SK-N-SH treated with all-trans-retinoic acid at 6 μM for 48 hours (cell line): ENCODE measurements around the gene EPHA8.

Experiments
- ESRRG ChIP-seq: fragments of 250-450 bp; sonication (Bioruptor Pico); IDR thresholded peaks from 2 replicates; pipeline ENCODE4 v1.6.1; 2021; ENCODE audit warnings: mild to moderate bottlenecking
- GLIS3 ChIP-seq: fragments of 250-450 bp; sonication (Bioruptor Pico); IDR thresholded peaks from 2 replicates; pipeline ENCODE4 v1.5.0; 2020; ENCODE audit warnings: mild to moderate bottlenecking, moderate library complexity
- PATZ1 ChIP-seq: fragments of 250-450 bp; sonication (Bioruptor Pico); IDR thresholded peaks from 2 replicates; pipeline ENCODE4 v1.8.0; 2020; ENCODE audit warnings: mild to moderate bottlenecking, moderate library complexity, borderline replicate concordance
- POU6F1 ChIP-seq: fragments of 250-450 bp; sonication (Bioruptor Pico); IDR thresholded peaks from 2 replicates; pipeline ENCODE4 v1.8.0; 2021; ENCODE audit warnings: low read depth, mild to moderate bottlenecking, moderate library complexity, borderline replicate concordance
- PPARA ChIP-seq: fragments of 250-450 bp; sonication (Bioruptor Pico); IDR thresholded peaks from 2 replicates; pipeline ENCODE4 v1.5.0; 2020; ENCODE audit warnings: mild to moderate bottlenecking, borderline replicate concordance
- RARB ChIP-seq: fragments of 250-450 bp; sonication (Bioruptor Pico); IDR thresholded peaks from 2 replicates; pipeline ENCODE4 v1.8.0; 2021; ENCODE audit warnings: mild to moderate bottlenecking, moderate library complexity
- TCF4 ChIP-seq: fragments of 250-450 bp; sonication (Bioruptor Pico); IDR thresholded peaks from 2 replicates; pipeline ENCODE4 v1.8.0; 2021; ENCODE audit warnings: mild to moderate bottlenecking, moderate library complexity, borderline replicate concordance
- ZFP3 ChIP-seq: fragments of 250-450 bp; sonication (Bioruptor Pico); IDR thresholded peaks from 2 replicates; pipeline ENCODE4 v1.5.0; 2020; ENCODE audit warnings: mild to moderate bottlenecking, moderate library complexity

- TF ChIP-seq RARB (CRISPR knock-in tag) (no peak), POU6F1 (no peak), TCF4 (CRISPR knock-in tag) (no peak), GLIS3 (CRISPR knock-in tag) (no peak), PPARA (CRISPR knock-in tag) (no peak), PATZ1 (CRISPR knock-in tag) (no peak), ZFP3 (CRISPR knock-in tag) (no peak), ESRRG (CRISPR knock-in tag) (no peak)
These were observed 9.2 kb upstream of the EPHA8 start for GRCh38 chr1:22553991-22554522.
